GM12878 (cell line): ENCODE data around the gene RPS6KA3.

ENCODE experiments used
- ATF2 ChIP-seq: IDR thresholded peaks from 2 replicates; pipeline ENCODE4 v1.6.1; 2012; ENCODE audit warnings: low read length, inconsistent platforms
- BACH1 ChIP-seq: fragments of 450-650 bp; IDR thresholded peaks from 2 replicates; pipeline ENCODE4 v1.6.1; 2017; ENCODE audit warnings: mild to moderate bottlenecking, borderline replicate concordance
- EZH2 ChIP-seq: IDR thresholded peaks from 2 replicates; pipeline ENCODE4 v1.6.1; 2012; ENCODE audit warnings: low read depth, mild to moderate bottlenecking, control low read depth, inconsistent platforms, low read length, borderline replicate concordance; ENCODE audit not compliant: control insufficient read depth
- NFYA ChIP-seq: IDR thresholded peaks from 2 replicates; pipeline ENCODE4 v1.6.1; 2011; ENCODE audit warnings: low read depth, mild to moderate bottlenecking, low read length, improper control_type of control experiment, borderline replicate concordance
- POLR2A ChIP-seq: IDR thresholded peaks from 2 replicates; pipeline ENCODE4 v1.6.1; 2011; ENCODE audit warnings: low read depth, mild to moderate bottlenecking, low read length
- SIN3A ChIP-seq: IDR thresholded peaks from 2 replicates; pipeline ENCODE4 v1.6.1; 2012; ENCODE audit warnings: low read depth, low read length, improper control_type of control experiment
- SP1 ChIP-seq: IDR thresholded peaks from one replicate; pipeline ENCODE4 v1.6.1; 2011; ENCODE audit warnings: low read depth, low read length

- TF ChIP-seq ATF2: no peak
- TF ChIP-seq SIN3A: no peak
- TF ChIP-seq POLR2A: no peak
- TF ChIP-seq SP1: no peak
- TF ChIP-seq NFYA: no peak
- no peak for TF ChIP-seq BACH1
- TF ChIP-seq EZH2: no peak
Observed at GRCh38 chrX:20225488-20225833, 41.2 kb downstream of the RPS6KA3 start.
